ENCODE measurements around the gene CREB3L1. TPM values are rescaled to one million over a fixed set of nuclear protein-coding genes. Genes with fewer than 3 reads are reported as not detected.

The CREB3L1 gene, protein sequence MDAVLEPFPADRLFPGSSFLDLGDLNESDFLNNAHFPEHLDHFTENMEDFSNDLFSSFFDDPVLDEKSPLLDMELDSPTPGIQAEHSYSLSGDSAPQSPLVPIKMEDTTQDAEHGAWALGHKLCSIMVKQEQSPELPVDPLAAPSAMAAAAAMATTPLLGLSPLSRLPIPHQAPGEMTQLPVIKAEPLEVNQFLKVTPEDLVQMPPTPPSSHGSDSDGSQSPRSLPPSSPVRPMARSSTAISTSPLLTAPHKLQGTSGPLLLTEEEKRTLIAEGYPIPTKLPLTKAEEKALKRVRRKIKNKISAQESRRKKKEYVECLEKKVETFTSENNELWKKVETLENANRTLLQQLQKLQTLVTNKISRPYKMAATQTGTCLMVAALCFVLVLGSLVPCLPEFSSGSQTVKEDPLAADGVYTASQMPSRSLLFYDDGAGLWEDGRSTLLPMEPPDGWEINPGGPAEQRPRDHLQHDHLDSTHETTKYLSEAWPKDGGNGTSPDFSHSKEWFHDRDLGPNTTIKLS
- polyA plus RNA-seq (2014; cell fraction: cytosol; rRNA removed) = 0.21 TPM in 1 of 2 replicates, not detected in the other
- not detected in 2 replicates for polyA plus RNA-seq (2014; cell fraction: nucleus; rRNA removed)

DNA sequence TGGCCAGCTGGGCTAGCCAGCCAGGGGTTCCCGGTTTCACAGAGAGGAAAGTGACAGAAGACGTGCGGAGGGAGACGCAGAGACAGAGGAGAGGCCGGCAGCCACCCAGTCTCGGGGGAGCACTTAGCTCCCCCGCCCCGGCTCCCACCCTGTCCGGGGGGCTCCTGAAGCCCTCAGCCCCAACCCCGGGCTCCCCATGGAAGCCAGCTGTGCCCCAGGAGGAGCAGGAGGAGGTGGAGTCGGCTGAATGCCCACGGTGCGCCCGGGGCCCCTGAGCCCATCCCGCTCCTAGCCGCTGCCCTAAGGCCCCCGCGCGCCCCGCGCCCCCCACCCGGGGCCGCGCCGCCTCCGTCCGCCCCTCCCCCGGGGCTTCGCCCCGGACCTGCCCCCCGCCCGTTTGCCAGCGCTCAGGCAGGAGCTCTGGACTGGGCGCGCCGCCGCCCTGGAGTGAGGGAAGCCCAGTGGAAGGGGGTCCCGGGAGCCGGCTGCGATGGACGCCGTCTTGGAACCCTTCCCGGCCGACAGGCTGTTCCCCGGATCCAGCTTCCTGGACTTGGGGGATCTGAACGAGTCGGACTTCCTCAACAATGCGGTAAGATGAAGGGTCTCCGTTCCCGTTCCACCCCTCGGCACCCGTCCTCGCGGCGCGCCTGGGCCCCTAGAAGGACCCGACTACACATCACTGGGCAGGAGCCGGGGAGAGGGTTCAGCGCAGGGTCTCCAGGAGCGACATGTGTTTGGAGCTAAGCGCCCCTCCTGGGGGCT, at the start of gene CREB3L1:
TSS of gene CREB3L1 (plus strand) at position 41 of the 765 bp plus-strand sequence. CDS start at position 491, 450 bp downstream.
- DNase-seq (ENCODE audit: low spot score) = no peak

DNA sequence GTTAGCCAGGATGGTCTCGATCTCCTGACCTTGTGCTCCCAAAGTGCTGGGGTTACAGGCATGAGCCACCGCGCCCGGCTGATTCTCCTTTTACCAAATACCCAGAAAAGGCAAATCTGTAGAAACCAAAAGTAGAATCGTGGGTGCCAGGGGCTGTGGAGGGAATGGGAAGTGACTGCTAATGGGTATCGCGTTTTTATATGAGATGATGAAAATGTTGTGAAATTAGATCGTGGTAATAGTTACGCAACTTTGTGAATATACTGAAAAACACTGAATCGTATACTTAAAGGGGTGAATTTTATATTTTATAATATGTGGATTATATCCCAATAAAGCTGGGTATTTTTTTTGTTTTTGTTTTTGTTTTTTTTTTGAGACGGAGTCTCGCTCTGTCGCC, 48.2 kb upstream of the CREB3L1 start:
- DNase-seq (ENCODE audit: low spot score) = no peak

DNA sequence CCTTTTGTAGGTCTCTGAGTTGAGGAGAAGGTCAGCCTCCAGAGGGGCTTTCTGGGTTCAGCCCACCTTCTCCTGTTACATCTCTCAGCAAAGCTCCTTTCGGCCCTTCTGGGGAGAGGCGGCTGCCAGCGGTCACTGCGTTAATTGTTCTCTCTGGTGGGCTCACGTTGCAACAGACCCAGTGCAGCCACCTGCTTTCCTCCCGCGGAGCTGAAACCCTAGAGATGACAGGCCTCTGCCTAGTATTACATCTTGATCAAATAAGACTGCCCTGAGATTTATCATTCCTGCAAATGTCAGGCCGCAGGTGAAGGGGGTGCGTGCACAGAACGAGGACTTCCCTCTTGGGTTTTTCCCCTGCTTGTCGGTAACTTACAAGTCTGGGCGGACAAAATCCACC, 43.2 kb upstream of the CREB3L1 start:
- DNase-seq (ENCODE audit: low spot score) = peak; percentile 80

DNA sequence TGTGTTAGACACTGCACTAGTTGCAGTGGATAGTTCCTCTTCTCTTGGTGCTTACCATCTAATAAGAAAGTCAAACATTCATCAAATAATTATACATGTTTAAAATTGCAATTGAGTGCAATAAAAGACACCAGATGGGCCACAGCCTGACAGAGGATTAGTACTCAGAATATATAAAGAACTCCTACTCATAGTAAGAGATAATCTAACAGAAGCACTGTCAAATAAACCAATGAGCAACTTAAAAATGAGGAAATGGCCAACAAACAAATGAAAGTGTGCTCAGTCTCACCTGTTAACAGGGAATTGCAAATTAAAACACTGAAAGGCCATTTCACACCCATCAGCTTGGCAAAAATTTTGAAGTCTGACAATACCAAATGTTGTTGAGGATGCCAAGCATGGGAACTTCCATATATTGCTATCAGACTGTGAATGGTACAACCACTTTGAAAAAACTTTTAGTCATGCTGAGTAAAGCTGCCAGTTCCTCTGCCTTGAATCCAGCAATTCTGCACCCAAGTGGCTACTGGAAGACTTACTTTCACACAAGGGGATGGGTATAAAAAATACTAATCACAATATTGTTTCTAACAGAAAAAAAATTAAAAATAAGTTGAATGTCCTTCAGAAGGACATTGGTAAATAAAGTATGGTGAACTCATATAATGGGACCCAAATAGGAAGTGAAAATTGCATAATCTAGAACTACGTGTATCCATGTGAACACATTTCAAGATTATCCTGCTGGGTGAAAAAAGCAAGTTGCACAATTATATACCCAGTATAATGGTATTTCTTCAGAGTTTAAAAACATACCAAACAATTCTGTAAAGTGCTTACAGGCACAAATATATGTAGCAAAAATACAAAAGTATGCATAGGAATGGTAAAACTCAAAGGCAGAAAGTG, 41.4 kb upstream of the CREB3L1 start:
- DNase-seq (ENCODE audit: low spot score) = no peak

DNA sequence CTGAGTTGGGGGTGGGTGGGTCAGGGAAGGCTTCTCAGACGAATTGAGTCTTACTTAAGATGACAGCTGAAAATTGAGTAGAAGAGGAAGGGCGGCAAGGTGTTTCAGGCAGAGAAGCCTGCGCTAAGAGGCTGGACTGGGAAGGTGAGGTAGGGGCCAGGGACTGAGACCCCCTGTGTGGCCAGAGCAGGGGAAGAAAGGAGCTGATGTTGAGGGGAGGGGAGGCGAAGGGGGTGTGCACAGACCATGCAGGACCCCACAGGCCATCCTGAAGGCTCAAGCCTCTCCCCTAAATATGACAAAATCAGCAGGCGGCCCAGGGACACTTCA, 40.6 kb upstream of the CREB3L1 start:
- DNase-seq (ENCODE audit: low spot score) = no peak

DNA sequence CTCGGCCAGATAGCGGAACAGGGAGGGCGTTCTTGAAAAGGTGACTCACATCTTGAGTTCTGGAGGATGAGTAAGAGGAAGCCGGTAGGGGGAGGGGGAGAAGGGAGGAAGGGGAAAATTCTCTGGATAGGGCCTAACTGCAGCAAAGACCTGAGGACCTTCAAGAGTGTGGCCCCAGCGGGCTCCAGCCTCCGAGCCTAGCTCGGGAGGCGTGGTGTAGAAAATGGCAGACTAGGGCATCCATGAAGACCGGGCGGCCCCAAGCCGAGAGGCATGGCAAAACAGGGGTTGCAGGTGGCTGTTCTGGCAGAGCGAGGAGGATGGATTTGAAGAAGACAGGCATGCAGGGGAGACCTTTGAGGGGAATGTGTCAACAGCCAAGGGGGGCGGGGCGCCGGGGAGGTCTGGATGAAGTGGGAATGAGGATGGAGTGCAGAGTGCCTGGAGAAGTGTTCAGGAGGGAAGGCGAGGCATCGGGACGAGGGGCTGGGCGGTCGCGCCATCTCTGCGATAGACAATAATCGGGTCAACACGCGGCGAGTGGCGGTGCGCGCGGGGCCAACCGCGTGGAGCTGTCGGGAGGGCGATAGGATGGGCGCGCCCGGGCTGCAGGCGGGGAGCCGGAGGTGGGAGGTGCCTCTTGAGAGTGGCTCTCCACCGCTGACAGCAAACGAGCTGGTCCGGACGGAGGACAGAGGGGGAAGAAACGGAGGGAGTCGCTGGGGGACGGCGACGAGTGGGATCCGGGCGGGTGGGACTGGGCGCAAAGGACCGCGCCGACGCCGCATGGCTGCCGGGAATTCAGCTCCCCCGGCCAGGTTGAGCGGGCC, 40.0 kb upstream of the CREB3L1 start:
- peak; percentile 35 for DNase-seq (ENCODE audit: low spot score)

DNA sequence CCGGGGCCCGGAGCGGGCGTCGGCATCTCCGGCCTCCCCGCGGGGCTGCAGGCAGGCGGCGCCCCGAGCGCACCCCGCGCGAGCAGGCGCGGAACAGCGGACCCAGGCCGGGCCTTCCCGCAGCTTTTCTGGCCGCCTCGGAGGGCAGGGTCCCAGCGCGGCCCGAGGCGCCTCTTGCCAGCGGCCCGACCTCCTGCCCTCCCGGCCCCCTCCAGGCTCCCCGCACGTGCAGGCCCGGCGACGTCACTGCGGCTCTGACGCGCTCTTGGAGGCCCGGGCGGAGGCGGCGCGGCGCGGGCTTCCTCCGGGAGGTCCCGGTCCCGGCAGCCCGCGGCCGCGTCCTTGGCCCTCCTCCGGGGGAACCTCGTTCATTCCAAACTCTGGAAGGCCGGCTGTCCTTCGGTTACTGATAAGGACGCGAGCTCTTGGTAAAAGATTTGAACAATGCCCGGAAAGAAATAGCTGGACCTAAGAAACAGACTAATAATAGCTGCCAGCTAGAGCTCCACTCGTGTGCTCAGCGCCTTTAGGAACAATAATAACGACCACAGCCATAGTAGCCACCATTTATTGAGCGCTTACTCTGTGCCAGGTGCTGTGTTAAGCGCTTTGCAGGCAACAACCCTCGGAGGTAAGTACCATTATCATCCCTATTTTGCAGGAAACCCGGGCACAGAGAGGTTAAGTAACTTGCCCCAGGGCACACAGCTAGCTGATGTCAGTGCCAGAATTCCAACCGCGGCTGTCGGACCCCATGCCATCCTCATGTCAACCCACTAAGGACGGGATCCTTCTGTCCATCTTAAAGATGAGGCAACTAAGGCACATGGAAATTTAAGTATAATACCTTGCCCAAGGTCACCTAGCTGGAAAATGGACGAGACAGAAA, 39.1 kb upstream of the CREB3L1 start:
- peak; percentile 33 for DNase-seq (ENCODE audit: low spot score)

DNA sequence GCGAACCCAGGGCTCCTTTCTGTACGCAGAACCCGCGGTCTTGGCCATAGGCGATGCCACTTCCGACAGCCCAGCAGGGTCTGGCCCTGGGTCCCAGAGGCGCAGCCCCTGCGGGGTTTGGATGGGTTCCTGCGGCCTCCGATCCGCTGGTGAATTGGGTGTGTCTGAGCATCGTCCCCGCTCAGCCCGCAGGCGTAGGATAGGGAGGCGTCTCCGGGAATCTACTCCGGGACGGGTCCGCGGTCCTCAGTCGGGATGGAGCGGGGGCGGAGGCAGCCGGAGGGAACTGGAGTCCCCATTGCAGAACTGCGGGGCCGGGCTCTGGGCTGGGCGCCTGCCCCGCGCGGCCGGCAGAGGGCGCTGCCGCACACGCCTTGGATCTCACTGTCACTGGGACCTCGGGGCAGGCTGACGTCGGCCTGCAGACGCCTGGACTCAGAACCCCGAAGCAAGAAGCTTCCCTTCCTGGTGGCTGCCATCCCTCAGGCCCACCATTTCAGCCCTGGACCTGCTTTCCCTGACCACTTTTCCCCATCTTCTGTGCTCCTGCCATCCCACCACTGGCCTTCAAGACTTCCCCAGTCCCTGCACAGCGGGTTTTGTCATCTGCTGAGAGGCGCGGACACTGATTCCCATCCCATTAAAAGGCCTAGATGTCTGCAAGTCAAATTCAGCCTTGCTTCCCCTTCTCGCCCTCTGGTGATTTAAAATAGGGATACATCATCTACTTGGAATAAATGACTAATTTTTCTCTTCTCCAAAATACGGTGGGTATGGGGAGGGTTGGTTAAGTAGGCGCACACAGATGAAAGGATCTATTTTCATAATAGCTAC, 38.3 kb upstream of the CREB3L1 start:
- peak; percentile 77 for DNase-seq (ENCODE audit: low spot score)

DNA sequence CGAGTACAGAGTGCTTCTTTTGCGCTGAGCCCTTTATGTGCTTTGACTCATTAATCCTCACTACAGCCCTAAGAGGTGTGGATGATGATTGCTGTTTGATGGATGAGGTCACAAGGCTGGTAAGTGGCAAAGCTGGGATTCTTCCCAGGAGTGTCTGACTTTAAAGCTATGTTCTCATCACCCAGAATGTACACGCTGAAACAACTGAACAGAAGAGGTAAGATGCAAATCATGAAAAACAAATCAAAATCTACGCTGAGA, 37.7 kb upstream of the CREB3L1 start:
- DNase-seq (ENCODE audit: low spot score) = no peak

DNA sequence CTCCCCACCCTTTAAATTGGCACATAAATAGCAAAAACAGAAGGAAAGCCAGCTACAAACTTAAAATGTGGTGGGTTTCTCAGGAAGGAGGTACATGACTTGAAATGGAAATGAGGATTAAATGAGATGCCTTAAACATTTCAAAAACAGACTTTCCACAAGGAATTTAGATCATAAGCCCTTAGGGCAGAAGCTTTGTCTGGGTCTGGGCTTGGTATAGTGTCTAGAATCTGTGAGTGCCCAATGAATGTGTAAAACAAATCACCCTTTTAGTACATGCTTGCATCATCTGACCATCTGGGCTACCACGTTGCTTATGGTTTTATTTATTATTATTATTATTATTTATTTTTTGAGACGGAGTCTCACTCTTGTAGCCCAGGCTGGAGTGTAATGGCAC, 37.1 kb upstream of the CREB3L1 start:
- no peak for DNase-seq (ENCODE audit: low spot score)

DNA sequence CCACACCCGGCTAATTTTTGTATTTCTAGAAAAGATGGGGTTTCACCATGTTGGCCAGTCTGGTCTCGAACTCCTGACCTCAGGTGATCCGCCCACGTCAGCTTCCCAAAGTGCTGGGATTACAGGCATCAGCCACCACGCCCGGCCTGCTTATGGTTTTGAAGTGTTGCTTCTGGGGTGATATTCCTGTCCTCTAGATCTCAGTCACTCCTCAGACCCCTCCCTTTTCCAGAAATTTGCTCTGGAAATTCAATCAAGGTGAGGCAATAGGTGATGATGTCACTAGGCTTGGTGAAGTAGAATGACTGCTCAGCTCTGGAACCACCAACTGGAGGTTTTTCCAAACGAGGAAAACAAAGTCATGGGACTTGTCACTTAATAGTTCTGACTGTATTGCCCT, 36.6 kb upstream of the CREB3L1 start:
- DNase-seq (ENCODE audit: low spot score) = no peak

DNA sequence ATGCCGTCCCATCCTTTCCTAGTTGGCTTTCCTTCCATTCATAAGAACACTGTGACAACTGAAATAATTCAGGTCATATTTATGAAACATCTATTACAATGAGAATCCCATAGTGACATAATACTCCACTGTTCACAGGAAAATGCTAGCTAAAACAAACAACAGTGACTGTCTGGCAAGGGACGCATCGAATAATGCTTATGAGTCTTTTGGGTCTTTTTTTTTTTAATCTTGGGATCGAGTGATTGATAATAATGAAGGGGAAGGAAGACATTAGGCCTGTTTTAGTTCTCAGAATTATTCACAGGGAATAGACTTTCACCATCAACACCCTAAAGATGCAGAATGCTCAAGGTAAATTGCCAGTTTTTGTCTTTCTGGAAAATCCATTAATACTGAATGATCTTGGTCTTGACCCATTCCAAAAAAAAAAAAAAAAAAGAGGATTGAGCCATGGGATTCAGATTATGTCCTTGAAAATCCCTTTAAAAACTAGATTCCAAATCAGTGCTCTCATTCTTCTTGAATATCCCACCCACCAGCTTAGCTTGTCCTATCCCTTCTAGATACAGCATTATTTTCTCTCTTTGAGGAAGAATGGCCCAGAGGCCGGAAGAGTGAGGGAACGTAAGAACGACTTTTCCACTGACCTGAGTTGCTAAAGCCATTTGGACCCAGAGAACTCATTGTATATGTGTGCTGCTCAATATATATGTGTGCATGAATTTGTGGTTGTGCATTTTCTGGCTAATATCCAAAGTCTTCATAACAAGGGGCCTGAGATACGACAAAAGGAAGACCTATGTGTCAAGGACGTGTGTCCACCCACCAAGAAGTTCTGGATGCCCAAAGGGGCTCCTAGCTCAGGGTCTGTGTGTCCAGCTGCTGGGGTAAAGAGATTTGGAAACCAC, 35.2 kb upstream of the CREB3L1 start:
- no peak for DNase-seq (ENCODE audit: low spot score)

DNA sequence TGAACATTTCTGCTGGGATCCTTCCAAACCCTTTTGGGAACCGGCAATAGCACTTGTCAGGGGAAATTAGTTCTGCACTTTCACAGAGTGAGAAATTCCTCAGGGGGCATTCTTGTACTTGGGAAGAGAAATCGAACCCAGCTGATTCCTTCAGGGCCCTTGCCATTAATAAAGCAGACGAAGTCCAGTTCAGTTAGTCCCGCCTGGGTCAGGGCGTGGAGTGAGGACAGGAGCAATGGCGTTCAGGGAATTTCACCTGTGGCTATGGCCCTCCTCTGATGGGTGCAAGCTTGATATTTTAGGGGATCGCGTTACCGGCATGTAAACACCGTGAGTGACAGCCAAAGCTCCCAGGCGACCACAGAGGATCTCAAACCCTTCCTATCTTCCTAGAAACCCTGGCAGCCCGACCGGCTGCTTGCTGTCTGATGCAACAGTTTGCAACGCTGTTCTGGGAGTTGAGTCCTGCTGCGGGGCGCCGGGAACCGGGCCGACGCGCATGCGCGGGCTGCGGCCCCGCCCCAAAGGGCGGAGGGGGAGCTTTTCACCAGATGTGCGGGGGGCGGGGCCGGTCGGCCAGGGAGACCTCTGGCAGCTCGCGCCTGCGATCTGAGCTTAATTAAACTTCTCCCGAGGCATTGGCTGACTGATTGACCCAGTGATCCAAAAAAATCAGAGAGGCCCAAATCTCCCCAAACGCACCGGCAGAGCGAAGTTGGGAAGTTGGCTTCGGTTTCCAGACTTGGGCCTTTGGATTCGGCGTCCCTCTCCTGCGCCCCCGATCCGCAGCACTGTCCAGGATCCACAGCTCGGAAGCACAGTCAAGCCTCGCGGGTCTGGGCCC, 34.3 kb upstream of the CREB3L1 start:
- peak; percentile 79 for DNase-seq (ENCODE audit: low spot score)

DNA sequence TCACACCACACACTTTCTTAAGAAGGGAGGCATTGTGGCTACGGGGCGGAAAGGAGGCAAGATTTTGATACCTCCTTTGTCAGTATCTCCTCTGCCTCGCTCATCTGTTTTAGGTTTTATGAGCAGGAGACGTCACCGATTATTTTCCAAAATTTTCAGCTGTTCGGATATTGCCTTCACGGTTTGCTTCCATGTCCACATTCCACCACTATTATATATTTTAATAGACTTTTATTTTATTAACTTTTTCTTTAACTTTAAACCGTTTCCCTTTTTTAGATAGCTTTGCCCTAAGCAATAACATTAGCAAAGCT, 33.7 kb upstream of the CREB3L1 start:
- DNase-seq (ENCODE audit: low spot score) = no peak

DNA sequence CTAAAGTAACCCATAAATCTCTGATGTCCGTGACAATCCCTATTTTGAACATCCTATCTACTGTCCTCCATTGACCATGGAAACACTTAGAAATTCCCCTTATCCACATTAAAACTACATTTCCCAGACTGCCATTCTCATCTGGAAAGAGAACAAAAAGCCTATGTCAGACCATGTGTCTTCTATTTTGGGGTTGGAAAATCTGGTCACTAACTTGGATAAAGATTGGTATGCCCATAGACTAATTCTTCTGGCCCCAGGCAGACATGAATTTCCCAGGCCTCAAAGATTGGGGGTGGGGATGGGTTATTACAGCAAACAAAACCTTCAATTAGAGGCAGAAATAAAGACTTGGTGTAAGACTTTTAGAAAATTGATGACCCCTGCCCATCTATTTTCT, 30.9 kb upstream of the CREB3L1 start:
- DNase-seq (ENCODE audit: low spot score) = no peak

DNA sequence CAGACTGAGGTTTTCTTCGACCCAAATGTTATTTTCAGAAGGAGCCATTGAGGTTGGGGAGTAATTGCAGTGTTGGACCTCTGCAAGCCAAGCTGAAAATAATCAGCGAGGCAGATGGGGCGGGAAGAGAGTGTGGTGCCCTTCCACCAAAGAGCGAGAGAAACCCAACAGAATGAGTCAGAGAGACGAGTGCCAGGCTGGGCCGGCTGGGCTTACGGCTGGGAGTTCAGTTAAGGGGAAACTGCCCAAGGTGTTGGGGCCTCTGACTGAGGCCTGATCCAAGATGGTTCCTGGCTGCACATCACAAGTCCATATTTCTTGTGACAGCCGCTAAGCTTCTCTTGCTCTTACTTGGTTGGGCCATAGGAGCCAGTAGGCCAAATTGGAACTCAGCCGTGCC, 30.4 kb upstream of the CREB3L1 start:
- DNase-seq (ENCODE audit: low spot score) = no peak

DNA sequence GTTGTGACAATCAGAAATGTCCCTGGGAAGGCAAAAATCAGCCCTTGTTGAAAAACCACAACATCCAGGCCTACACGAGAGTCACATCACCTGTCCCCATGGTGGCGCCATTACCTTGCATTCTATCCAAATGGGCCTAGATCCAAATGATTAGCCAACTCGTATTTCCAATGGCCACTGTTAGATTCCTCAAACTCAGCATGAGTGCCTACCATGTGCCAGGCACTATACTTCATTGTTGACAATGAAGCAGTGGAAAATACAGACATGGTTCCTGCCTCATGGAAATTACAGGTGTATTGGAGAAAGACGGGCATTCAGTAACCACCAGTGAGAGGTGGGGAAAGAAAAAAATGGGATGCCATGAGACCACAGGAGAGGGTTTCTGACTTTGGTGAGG, 29.8 kb upstream of the CREB3L1 start:
- DNase-seq (ENCODE audit: low spot score) = no peak
